ENCODE data around the gene CLK3.
"Not testable (repeated sequence)": the region's sequence is repeated elsewhere in the genome, so short reads cannot be mapped to it uniquely, and the experiment has no call there.

DNA sequence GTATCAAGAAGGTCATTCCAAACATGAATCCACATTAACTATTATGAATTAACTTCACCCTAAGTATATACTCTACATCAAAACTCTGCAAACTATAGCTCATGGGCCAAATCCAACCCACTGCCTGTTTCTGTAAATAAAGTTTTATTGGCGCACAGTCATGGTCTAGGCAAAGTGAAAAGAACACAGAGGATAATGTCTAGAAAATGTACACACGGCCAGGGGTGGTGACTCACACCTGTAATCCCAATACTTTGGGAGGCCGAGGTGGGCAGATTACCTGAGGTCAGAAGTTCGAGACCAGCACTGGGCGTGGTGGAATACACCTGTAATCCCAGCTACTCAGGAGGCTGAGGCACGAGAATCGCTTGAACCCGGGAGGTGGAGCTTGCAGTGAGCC is 45.6 kb downstream of the CLK3 start:
- TF ChIP-seq, protein P1, sequence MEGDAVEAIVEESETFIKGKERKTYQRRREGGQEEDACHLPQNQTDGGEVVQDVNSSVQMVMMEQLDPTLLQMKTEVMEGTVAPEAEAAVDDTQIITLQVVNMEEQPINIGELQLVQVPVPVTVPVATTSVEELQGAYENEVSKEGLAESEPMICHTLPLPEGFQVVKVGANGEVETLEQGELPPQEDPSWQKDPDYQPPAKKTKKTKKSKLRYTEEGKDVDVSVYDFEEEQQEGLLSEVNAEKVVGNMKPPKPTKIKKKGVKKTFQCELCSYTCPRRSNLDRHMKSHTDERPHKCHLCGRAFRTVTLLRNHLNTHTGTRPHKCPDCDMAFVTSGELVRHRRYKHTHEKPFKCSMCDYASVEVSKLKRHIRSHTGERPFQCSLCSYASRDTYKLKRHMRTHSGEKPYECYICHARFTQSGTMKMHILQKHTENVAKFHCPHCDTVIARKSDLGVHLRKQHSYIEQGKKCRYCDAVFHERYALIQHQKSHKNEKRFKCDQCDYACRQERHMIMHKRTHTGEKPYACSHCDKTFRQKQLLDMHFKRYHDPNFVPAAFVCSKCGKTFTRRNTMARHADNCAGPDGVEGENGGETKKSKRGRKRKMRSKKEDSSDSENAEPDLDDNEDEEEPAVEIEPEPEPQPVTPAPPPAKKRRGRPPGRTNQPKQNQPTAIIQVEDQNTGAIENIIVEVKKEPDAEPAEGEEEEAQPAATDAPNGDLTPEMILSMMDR (conservative IDR thresholded peaks at IDR 0.05; ENCODE audit: low read depth, low read length), result not testable (repeated sequence)
- TF ChIP-seq EZH2 (IDR thresholded peaks at IDR 0.05; ENCODE audit: low read length, unreplicated experiment), result not testable (repeated sequence)
